Stimulated activated CD4-positive, alpha-beta T cell treated with anti-CD3 and anti-CD28 coated beads, Interleukin-1b, Interleukin-23, amount 100 ng/mL, for 1 hour (primary cell): ENCODE measurements around the gene HOXA5.

Source experiments
- DNase-seq, 2 donors: peaks; one replicate each; pipeline ENCODE4 v3.0.0-alpha.2; 2020; ENCODE audit warnings: low read depth in 2 of 2

HOXA5 gene

DNA sequence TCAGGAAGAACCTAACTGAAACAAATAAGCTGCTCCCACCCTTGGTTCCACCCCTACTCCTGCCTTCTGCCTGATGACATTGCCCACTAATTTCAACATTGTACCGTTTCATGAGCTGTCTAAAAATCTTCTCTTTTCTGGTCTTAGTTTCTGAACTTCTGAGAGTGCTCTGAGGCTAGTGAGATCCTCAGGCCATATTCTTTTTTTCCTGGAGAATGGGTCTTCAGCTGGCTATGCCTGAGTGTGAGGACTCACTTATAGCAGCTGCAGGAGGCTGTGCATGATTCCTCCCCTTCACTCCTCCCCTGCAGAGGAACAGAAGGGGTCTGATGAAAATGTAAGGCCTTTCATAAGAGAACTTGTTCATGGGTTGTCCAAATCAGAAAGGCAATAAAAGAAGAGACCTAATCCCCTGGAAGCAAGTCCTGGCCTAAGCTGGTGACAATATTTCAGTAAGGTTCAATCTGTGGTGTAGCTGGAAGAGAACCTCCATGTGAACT lies 24.0 kb downstream of the HOXA5 start:
- no peak for DNase-seq

DNA sequence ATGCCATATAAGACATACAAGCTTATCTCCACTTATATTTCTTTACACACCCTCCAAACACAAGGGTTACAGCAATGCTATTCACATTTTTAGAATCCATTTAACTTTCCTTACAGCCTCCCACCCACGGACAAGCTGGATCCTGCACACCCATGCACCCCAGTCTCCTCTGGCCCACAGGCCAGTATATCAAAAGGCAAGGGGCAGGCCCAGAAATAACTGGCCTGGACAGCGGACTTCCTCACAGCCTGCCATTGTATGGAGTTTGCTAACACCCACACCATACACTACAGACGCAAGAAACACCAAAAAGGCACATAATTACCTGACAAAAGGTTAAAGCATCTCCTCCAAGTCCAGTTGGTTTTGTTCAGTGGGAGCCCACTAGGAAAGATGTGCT lies 24.9 kb downstream of the HOXA5 start:
- no peak for DNase-seq

DNA sequence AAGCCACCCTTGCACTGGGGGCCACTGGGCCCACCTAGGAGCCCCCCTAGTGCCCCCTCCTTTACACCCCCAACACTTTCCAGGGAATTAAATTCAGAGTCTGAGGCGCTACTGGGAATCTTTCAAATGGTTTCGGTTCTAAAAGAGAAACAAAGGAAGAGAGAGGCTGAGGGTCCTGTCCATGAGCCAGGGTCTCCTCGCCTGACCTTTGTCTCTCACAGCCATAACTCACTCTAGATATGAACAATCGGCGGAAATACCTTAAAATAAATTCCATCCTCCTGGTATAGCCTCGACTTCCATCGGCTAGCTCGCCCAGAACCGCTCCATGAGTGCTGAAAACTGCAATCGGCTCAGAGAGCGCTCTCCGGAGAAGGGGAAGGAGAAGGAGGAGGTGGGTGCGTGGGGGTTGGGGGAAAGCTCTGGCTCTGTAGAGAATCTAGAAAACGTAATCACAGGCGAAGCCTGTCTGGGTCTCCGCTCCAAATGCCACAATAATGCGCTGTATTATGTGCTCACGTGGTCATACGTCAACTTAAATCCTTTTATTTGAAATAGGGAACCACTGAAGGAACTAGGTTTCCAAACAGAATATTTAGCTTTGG lies 25.5 kb downstream of the HOXA5 start:
- DNase-seq = no peak

DNA sequence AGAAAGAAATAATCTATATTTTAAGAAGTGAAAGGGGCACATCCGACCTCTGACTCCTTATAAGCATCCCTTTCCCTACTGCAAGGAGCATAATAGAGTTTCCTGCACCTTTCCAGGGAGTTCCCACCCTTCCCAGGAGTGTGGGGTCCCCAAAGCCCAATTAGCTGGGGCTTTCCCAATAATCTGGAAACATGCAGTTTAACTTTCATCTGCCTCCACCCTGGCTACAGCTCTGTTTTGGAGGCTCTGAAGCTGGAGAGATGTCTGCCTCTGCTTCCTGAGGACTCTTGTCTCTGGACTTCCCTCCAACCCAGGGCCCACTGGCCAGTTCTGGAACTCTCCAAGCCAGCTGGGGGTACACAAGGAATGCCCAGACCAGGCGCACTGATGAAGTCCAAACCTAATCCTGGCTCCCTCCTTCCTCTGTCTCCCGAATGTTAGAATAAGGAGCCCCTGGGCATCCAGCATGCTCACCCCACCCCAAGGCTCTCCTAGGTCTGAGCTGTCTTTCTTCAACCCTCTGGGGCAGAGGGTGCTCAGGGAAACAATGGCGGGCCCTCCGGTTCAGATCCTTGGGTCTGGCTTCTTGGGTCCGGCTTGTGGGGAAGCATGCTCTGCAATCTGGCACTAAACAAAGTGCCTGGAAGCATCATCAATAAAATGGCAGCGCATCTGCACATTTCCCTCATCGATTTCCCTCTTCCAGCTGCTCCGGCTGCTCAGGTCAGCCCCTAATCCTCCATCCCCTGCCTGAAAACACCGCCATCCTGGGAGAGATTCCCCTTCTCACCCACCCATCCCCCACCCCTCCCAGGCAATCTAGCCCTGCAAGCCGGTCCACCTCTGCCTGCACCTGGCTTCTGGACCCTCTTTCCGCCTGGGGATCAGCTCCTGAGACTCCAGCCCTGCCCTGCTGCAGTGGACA lies 26.3 kb downstream of the HOXA5 start:
- no peak for DNase-seq

DNA sequence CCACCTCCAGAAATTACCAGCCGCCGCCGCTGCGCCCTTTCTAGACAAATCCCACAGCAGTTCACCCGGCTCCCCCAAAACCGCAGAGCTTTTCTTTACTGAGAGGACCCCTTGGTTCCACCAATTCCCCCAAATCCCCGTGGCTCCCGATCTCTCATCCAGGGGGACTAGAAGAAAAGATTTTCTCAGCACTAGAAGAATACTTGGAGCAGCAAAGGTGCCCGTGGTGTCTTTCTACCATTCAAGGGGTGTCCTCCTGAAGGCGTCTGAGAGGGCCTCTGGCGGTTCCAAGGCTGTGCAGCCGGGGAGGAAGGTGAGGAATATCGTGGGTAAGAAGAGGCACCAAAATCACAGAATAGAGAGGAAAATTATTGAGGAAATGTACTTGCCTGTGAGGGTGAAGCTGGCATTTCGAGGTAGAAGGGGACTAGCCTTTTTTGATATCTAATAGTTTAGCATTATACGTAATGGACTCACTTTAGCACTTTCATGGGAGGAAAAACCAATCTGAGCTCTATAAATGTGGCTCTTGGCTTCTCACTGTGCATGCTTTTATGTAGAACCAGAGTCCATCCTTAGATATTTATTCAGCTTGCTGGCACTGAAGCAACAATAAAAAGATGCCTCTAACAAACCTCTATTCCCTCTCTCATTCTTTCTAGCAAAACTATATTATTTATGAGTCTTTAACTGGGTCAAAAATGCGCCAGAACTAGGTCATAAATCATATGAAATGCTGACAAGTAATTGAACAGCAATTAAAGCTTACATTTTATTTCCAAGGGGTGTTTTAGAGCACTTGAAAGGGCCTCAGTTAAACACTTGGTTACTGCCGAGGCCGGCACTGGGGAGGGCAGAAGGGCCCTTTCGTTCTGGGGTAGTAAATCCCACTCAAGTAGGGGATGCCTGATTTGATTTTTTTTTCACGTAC lies 27.2 kb downstream of the HOXA5 start:
- DNase-seq = no peak

DNA sequence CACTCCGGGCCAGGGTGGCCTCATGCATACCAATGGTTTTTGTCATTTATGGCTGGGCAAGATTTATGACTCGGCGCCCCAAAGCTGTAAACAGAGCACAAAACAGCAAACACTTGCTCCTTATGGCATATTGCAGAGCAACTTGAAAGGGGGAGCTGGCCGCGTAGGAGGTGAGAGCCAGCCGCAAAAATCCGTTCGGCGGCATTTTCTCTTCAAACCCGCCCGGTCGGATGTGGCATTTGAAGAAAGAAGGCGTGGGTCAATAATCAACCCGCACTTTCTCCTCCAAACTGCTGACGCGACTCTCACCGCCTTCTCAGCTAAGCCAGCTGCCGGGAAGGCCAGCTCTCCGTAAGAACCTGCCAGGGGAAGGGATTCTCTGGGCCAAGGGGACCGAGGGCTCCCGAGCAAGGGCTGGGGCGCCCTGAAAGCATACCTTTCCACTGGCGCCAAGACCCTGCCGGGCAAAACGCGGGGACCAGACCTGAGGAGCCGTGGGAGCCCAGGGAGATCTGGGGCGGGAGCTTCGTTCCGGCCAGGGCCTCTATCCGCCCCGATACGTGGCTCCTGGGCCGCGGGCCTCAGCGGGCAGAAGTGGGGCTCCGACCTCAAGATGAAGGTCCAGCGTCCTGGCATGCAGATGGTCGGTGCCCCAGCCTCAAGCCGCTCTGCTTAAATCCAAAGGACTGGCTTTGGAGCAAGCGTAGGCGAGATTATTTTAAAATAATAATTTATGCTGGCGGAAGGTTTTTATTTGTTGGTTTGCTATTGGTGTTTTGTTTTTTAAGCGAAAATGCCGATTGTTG lies 28.1 kb downstream of the HOXA5 start:
- DNase-seq = no peak

DNA sequence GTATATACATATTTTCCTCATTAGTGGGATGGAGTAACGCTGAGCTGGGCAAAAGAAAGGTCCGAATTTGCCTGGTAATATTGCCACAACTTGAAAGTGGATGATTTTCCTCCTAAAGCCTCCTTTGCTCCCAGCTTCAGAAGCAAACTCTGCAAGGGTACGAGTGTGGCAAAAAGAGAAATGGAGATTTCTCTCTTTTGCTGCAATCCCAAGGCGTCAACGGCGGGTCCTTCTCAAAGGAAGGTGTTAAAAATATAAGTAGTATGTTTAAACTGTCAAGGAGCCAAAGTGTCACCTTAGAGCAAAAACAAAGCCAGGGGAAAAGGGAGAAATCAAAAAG lies 28.6 kb downstream of the HOXA5 start:
- DNase-seq = no peak

DNA sequence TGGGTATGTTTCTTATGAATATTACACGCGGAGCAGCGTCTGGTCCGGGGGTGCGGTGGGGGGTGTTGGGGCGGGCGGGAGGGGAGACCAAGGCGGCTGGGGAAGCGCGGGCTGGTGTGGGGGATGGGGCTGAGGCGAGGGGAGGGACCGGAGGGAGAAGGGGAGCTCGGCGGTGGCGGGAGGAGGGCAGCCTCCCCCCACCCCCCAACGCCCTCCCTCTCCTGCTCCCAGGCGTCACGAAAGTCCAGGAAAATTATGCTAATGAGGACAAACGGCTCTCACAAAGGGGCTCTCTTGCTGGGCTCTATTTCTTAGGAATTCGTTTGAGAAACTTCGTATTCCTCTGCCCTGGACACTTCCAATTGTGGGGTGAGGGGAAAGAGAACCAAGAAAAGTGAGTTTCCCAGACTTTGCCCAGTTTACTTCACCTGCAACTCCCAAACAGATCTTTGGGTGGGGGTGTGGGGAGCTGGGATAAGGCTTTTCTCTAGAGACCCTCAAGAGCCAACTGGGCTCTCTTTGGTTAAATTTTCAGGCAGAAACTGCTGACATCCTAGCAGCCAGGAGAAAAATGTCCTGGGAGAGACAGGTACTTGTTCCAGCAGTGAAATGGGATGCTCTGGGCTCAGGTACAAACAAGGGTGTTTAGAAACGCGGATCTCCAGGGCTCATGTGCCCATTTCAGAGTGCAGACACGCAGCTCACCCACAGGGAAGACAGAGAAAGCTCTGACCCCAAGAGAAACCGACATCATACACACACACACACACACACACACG lies 29.3 kb downstream of the HOXA5 start:
- DNase-seq = no peak

DNA sequence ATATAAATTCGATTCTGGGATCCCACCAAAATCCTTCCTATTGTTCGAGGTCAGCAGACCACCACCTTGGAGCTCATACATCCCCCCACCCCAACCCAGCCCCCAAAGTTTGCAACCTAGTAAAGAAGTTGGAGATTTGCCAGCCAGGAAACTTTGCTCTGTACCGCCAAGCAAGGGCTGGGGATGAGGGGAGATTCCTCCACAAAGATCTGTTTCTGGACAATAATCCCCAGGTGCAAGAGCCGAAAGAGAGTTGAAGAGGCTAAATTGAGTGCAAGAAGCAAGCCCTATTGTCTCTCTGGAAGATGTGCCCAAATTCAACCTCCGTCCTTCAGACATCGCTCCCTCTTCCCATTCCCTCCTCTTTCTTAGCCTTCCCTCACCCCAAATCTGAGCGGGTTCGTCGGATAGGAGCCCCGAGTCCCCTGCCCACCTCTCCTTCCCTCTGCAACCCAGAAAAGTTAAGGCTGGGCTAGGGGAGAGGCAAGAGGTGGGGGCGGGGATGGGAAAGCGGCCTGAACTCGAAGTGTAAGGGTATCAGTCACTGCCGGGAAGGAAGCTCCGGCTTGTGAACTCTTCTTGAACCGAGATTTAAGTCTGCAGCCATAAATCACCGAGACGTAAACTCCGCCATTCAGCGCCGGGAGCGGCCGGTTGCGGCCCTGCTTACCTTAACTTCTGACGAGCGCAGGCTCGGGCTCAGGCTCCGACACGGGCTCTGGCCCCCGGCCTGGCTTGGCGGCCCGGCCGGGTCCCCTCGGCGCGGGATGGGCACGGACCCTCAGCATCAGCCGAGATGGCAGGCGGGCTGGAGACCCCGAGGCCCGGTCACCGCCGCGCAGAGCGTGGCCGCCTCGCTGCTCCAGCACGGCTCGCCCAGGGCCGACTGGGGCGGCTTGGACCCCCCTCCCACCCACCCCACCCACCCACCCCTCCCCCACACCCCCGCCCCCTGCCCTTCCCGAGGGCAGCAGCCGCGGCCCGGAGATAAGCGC lies 30.2 kb downstream of the HOXA5 start:
- no peak for DNase-seq

DNA sequence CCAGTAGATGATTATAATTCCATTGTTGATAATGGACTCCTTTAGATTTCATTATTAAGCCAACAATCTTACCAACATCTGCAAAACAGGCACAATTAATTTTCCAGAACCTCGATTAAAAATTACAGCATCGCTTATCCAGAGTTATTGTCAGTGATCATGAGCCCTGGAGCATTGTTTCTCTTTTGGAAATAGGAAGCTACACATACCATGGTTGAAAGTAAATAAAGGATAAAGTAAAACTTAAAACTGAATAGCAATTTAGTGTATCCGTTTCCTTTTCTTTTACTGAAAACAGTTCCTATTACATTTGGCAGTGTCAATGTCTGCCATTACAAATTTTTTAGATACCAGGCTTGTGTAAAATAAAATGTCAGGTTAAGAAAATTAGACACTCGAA lies 31.1 kb downstream of the HOXA5 start:
- no peak for DNase-seq

DNA sequence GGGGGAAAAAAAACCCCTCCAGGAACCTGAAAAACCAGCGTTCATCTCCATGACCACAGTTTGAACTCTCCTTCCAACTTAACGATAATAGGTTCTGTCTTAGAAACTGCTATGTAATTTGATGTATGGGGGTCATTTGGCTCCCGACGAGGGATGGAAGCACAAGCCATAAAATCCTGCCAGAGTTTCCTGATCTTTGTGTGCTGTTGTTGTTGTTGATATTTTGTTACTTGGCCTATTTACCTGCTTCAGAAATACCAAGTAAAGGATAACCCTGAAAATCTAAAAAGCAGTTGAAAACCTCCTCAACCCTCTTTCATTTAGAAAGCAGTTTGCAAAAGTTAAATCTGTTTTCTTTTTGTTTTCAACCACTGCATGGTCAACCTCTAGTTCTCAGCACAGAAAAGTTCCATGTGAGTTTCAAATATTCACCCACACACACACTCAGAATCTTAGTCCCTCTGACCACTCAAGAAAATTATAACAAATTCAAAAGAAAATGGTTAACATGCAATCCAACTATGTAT lies 31.7 kb downstream of the HOXA5 start:
- DNase-seq = no peak

DNA sequence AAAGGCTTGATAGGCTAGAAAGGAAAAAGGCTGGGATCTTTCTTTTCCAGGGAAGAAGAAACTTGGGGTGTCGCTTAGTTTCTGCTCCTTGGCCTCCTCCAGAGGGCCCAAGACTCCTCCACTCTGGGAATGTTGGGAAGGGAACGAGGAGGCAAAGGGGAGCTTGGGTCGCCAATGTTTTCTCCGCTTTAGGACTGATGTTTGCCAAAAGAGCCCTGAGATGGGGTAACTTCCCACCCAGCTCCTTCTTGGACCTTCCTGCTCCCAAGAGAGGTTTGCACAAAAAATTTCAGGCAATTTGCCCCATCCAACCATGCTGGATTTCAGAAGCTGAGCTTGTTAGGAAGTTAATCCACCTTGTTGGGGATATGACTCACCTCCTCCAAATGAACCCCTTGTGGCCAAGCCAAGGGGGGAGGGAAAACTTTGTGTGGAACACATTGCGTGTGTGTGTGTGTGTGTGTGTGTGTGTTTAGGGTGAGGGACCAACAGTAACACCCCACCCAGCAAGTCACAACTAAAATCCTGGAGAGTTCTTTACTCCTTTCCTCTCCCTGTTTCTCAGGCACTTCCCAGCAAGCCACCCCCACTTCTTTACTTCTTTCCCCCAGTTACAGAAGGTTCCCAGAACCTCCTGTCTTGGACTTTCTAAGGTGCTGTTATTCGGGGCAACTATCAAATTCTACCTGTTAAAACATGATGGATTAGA lies 32.3 kb downstream of the HOXA5 start:
- DNase-seq = no peak

DNA sequence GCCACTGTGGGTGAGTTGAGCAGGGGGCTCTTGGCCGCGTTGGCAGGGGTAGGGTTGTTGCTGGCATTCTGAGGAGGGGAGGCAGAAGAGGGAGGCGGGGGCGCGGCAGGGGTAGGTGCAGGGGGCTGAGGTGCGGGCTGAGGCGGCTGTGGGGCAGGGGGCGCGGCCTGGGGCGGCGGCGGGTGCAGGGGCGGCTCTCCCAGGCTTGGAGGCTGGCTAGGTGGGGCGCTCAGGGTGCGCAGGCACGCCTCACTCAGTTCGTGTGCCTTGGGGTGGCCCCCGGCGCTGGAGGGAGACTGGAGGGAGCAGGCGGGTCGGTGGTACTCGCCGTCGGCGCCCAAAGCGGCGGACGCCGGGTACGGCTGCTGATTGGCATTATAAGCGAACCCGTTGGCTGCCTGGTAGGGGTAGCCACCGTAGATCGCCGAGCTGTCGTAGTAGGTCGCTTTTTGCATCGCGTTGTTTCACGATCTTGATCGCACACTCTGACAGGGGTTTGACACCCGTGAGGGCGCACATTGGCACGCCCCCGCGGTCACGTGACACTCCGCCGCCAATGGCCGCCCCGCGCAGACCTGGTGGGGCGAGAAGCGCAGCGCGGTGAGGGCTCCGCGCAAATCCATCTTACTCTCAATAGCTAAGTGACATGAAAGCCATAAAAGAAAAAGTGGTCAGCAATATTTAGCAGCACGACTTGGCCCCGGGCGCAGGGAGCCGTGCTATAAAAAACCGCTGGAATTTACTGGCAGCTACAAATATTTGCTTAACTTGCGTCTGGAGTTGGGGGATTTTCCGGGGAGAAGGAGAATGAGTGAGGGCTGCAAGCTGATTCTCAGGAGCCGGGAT lies 33.1 kb downstream of the HOXA5 start:
- no peak for DNase-seq

DNA sequence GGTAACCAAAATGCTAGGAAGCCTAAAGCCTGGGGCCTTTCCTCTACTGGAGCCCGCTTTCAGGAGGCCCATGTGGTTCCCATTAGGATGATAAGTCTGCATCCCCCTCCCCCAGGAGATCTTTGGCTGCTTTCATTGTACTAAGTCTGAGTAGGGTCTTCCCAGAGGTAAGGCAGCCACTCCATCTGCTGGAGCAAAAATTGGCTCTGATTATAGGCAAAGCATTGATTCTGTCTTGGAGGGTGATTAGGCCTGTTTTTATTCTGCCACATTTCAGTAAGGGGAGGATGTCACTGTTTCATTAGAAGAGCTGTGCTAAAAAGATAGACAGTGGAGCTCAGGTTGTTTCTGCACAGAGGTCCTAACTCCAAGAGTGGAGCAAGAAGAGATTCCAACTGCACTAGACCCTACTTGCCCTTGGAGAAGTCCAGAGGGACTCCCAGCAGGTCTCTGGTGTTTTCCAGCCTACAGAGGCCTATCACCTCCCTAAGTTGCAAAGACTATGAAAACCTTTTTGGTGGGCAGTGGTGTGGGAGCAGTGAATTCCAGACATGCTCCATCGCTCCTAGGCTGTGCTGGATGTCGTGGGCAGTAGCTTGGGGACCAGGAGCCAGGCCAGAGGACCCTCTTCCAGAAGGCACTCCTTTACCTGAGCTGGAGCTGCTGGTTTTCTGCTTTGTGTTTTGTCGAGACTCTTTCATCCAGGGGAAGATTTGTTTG lies 33.9 kb downstream of the HOXA5 start:
- DNase-seq = no peak

DNA sequence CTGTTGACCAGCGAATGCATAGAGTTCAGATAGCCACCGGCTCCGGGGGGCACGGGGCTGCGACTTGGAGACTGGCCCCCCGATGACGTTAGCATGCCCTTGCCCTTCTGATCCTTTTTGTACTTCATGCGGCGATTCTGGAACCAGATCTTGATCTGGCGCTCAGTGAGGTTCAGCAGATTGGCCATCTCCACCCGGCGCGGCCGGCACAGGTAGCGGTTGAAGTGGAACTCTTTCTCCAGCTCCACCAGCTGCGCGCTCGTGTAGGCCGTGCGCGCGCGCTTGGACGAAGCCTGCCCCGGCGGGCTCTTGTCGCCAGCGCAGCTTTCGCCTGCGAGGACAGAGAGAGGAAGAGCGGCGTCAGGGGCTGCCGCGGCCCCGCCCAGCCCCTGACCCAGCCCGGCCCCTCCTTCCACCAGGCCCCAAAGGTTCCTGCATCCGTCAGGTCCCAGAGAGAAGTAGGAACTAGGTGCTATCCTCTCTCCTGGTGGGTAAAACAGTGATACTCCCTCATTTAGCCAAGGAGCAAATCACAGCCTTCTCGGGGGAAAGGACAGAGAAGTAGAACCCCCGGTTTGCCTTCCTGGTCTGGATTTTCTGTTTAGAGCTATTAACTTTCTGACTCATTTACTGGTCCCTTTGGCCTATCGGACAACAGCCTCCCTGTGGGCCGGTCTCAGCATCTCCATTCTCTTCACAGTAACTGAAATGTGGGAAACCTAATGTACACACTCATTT lies 34.9 kb downstream of the HOXA5 start:
- DNase-seq = no peak
